Colonic mucosa (tissue), 4 donors: Measurements from ENCODE around the gene ATP5PB. TPM values are rescaled to one million over a fixed set of nuclear protein-coding genes. Genes with fewer than 3 reads are reported as not detected.
A peak's percentile ranks its signal among the peaks of the same experiment; 100 is the strongest.

Experiments
- DNase-seq: peaks from one replicate; pipeline ENCODE4 v3.0.0-alpha.2; 2020
- H3K27ac ChIP-seq: fragments of 200-600 bp; one replicate; pipeline ENCODE4 v1.8.0; 2021
- H3K27me3 ChIP-seq: fragments of 200-600 bp; one replicate; pipeline ENCODE4 v1.8.0; 2021
- H3K36me3 ChIP-seq: fragments of 200-600 bp; one replicate; pipeline ENCODE4 v1.8.0; 2021
- H3K4me1 ChIP-seq: fragments of 200-600 bp; one replicate; pipeline ENCODE4 v1.8.0; 2021; ENCODE audit warnings: mild to moderate bottlenecking
- H3K4me3 ChIP-seq: fragments of 200-600 bp; one replicate; pipeline ENCODE4 v1.8.0; 2021
- H3K9ac ChIP-seq, 2 donors: one replicate each; pipeline ENCODE4 v1.7.0; 2013; ENCODE audit warnings: control low read depth in 2 of 2, low read depth in 2 of 2, low read length in 2 of 2
- H3K9me3 ChIP-seq: fragments of 200-600 bp; one replicate; pipeline ENCODE4 v1.8.0; 2021
- CTCF ChIP-seq: fragments of 200-600 bp; IDR thresholded peaks from one replicate; pipeline ENCODE4 v1.8.0; 2022; ENCODE audit warnings: antibody characterized with exemption, mild to moderate bottlenecking
- intact Hi-C: fragments of 100-400 bp; cut with DNase I; formaldehyde crosslinking; loops from one replicate; pipeline ENCODE4 v1.14.1; 2022
- total RNA-seq, 2 donors: library from RNA; stranded (reverse); fragmentation: NEBNext Ultra II Directional in 1 of 2; extraction: Animal tissue kit (Norgen Biotek cat#: 25700) in 1 of 2; gene quantifications; one replicate each; pipeline ENCODE4 v1.2.1, GENCODE V29; 2021
- donor health status: healthy.
- donor health status: DM: no; HTN: no; CAD: no.
- donor health status: DM: no; HTN: no; CAD: no.

ATP5PB gene
- total RNA-seq, 2 donors from 2014 or later, result 488 to 502 TPM

DNA sequence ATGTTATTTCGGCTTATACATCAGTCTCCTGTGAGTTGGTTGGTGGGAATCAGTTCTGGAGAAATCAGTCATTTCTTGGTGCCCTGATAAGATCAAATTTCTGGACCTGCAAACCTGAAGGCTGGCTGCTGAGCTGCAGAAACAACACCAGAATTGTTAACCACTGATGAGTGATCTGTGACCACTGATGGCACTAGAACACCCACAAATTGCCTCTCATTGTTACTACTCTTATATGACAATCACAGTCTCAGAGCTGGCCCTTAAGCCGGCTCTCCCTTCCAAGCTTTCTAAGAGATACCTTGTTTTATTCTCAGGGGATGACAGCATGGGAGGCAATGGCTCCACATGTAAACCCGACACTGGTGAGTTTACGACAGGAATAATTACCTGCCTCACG lies 26.4 kb downstream of the ATP5PB start:
- intact Hi-C loops, result no loop called here
- no peak overlapping the region for H3K4me3 ChIP-seq

GRCh38 chr1:111476214-111476613 lies 26.9 kb downstream of the ATP5PB start:
- intact Hi-C loops, result no loop called here
- Histone ChIP-seq H3K9me3 (no peaks in the 10 kb centered on the region), H3K27ac (peak overlapping the region; percentile 8), H3K36me3 (no peaks in the 10 kb centered on the region), H3K4me1 (no peaks in the 10 kb centered on the region), H3K4me3 (no peak overlapping the region), H3K9ac (no peak overlapping the region), H3K27me3 (no peaks in the 10 kb centered on the region)
- TF ChIP-seq CTCF, result no peak
- DNase-seq, result no peak

More for the DNA sequence above, 26.4 kb downstream of the ATP5PB start:
- no peaks in the 10 kb centered on the region for H3K4me1 ChIP-seq
- H3K27ac ChIP-seq, result no peak overlapping the region
- no peaks in the 10 kb centered on the region for H3K36me3 ChIP-seq
- no peak overlapping the region for H3K9ac ChIP-seq
- no peak for DNase-seq
- no peaks in the 10 kb centered on the region for H3K27me3 ChIP-seq
- TF ChIP-seq CTCF, result no peak
- no peaks in the 10 kb centered on the region for H3K9me3 ChIP-seq

- TF ChIP-seq CTCF, result no peak
- intact Hi-C loops, result no loop called here
- Histone ChIP-seq H3K36me3 (no peaks in the 10 kb centered on the region), H3K4me1 (no peaks in the 10 kb centered on the region), H3K27ac (peak overlapping the region; percentile 8), H3K9me3 (no peaks in the 10 kb centered on the region), H3K4me3 (no peak overlapping the region), H3K27me3 (no peaks in the 10 kb centered on the region), H3K9ac (no peak overlapping the region)
- peak; percentile 24 for DNase-seq
Observed at GRCh38 chr1:111476761-111477309, 27.6 kb downstream of the ATP5PB start.

DNA sequence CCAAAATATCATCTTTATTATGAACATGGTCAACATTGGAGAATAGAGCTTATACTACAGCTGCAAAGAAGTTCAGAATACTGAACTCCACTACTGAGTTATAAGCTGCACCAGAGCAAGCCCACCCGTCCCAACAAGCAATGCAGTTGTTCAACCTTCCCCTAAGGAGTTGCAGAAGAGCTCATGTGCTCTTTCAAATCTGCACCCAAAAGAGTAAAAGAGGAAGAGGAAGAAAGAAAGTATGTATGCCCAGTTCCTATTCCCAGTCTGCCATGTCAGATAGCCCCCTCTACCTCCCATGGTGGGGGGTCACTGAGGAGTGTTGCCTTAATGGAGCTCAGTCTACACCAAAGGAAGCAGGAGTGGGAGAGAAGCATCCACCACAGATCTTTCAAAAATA lies 31.4 kb downstream of the ATP5PB start:
- no peak for TF ChIP-seq CTCF
- no peak for DNase-seq
- intact Hi-C loops, result loop anchor here (2.0 kb wide), 1 partner anchor 266 kb away; no protein-coding TSS in a partner anchor
- no peak overlapping the region for H3K9ac ChIP-seq
- no peak overlapping the region for H3K4me3 ChIP-seq
- H3K36me3 ChIP-seq, result no peaks in the 10 kb centered on the region
- H3K27me3 ChIP-seq, result no peaks in the 10 kb centered on the region
- H3K27ac ChIP-seq, result no peak overlapping the region
- no peaks in the 10 kb centered on the region for H3K9me3 ChIP-seq
- no peaks in the 10 kb centered on the region for H3K4me1 ChIP-seq

DNA sequence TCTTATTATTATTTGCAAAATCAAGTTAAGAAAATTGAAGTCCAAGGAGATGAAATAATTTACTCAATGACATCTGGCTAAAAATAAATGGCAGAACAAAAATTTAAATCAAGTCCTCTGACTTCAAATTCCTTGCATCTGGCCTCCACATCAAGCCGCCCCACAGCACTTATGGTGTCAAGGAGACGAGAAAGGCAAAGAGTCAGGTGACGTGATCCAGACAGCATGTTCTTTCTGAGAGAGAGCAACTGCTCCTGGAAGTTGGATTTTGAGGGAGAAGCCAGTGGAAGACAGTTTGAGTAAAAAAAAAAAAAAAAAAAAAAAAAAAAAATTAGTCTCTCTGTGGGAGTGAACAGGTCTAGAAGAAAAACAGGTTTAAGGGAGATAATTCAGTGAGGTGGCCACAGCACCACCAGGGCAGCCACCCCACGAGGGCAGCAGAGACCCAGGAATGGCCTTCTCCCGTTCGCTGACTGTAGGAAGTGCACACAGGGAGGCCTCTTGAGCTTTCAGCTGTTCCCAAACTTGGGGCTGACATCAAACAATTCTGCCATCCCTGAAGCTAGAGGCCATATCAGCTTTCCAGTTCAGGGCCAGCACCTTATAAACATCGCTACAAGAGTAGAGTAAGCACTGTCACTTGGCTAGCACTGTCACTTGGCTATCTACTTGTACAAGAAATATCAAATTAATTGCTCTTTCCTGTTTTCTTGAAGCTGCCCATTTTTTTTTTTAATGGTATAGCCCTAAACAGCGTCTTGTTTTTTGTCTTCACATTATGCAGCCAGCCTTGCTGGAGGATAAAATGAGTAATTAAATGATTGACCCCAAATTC lies 32.3 kb downstream of the ATP5PB start:
- intact Hi-C loops, result loop anchor here (2.0 kb wide), 1 partner anchor 265 kb away; no protein-coding TSS in a partner anchor

More for the DNA sequence above, 32.3 kb downstream of the ATP5PB start:
- Histone ChIP-seq H3K27ac (no peak overlapping the region), H3K9me3 (no peaks in the 10 kb centered on the region), H3K9ac (no peak overlapping the region), H3K27me3 (no peaks in the 10 kb centered on the region), H3K4me3 (no peak overlapping the region), H3K4me1 (no peaks in the 10 kb centered on the region), H3K36me3 (no peaks in the 10 kb centered on the region)
- DNase-seq, result peak; percentile 80
- peak; percentile 61 for TF ChIP-seq CTCF
